HG02678 (cell line): ENCODE measurements around the gene OR52A5.

Experiments used
- ATAC-seq: cut with Tn5 transposase; IDR thresholded peaks from one replicate; pipeline ENCODE4 v1.9.1; 2021; ENCODE audit warnings: mild to moderate bottlenecking, moderate library complexity; ENCODE audit not compliant: unreplicated experiment

The OR52A5 gene

GRCh38 chr11:5117588-5117987 is 20.6 kb downstream of the OR52A5 start:
- ATAC-seq, result no peak

DNA sequence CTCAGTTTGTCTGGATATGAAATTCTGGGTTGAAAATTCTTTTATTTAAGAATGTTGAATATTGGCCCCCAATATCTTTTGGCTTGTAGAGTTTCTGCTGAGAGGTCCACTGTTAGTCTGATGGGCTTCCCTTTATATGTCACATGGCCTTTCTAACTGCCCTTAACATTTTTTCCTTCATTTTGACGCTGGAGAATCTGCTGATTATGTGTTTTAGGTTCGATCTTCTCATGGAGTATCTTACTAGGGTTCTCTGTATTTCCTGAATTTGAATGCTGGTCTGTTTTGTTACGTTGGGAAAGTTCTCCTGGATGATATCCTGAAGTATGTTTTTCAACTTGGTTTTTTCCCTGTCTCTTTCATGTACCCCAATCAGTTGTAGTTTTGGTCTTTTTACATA is 22.8 kb downstream of the OR52A5 start:
- no peak for ATAC-seq

- ATAC-seq, result no peak
Observed at GRCh38 chr11:5107285-5107684, 30.9 kb downstream of the OR52A5 start.

DNA sequence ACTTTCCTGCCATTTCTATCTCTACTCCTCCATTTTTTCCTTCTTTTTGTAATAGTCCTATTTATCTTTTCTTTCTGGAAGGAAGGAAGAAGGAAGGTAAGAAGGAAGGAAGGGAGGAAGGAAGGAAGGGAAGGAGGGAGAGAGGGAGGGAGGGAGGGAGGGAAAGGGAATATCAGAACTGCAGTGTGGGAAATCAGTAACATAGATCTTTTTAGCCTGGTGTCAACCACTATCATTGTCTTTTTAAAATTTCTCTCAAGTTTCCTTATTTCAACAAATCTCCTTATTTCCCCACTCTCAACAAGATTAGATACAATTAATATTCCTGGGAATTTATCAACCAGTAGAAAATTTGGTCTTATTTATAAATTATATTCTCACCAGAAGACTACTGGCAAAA is 35.1 kb downstream of the OR52A5 start:
- ATAC-seq, result no peak

DNA sequence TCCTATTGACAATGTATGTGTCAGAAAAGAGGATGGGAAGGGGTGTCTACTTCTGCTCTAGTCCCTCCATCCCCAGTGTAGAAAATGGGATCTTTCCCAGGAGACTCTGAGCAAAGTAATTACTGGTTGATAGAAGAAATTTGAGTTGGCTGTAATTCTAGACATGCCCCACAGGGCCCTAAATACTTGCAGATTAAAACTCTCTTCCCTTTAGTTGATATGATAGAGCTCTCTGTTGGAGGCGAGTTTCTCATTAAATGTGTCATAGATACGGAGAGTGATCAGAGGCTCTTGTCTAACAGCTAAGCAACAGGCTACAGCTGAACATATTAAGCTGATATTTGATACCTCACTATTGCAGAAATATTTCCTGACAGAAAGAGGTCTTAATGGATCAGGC is 35.9 kb downstream of the OR52A5 start:
- ATAC-seq, result no peak

GRCh38 chr11:5096011-5096410 is 42.1 kb downstream of the OR52A5 start:
- ATAC-seq, result no peak

DNA sequence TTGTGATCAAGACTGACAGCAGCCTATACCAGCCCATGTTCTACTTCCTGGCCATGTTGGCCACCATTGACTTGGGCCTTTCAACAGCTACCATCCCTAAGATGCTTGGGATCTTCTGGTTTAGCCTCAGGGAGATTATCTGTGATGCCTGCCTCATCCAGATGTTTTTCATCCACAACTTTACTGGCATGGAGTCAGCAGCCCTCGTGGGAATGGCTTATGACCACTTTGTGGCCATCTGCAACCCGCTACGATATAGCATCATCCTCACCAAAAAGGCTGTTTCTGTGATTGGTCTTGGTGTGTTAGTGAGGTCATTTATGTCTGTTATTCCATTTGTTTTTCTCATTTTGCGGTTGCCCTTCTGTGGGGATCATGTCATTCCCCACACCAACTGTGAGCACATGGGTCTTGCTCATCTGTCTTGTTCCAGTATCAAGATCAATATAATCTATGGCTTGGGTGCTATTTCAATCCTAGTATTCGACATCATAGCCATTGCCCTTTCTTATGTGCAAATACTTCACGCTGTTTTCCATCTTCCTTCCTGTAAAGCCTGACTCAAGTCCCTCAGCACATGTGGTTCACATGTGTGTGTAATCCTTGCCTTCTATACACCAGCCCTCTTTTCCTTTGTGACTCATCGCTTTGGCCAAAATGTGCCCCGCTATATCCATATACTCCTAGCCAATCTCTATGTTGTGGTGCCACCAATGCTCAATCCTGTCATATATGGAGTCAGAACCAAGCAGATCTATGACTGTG is 45.2 kb downstream of the OR52A5 start:
- no peak for ATAC-seq

GRCh38 chr11:5090668-5091067 is 47.5 kb downstream of the OR52A5 start:
- ATAC-seq, result no peak

GRCh38 chr11:5088556-5088955 is 49.6 kb downstream of the OR52A5 start:
- ATAC-seq, result no peak

- ATAC-seq, result no peak
Observed at GRCh38 chr11:5083602-5084001, 54.6 kb downstream of the OR52A5 start.

DNA sequence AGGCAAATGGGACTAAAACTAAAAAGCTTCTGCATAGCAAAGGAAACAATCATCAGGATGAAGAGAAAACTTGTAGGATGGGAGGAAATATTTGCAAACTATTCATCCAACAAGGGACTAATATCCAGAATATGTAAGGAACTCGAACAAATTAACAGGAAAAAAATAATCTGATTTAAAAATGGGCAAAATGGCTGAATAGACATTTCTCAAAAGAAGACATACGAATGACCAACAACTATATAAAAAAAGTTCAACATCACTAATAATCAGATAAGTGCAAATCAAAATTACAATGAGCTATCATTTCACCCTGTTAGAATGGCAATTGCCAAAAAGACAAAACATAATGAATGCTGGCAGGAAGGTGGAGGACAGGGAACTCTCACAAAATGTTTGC is 56.8 kb downstream of the OR52A5 start:
- ATAC-seq, result no peak
